Vagina (tissue), 2 donors: ENCODE results near the gene PHLDB3. TPM values are rescaled to one million over a fixed set of nuclear protein-coding genes. Genes with fewer than 3 reads are reported as not detected.

ENCODE experiments used
- DNase-seq, 2 donors: peaks; one replicate each; pipeline ENCODE4 v3.0.0-alpha.2; 2017; ENCODE audit errors: extremely low spot score in 2 of 2
- H3K27ac ChIP-seq: fragments of 200-600 bp; sonication (generic); one replicate; pipeline ENCODE4 v1.5.1; 2019
- H3K27me3 ChIP-seq: fragments of 200-600 bp; sonication (generic); one replicate; pipeline ENCODE4 v1.5.1; 2019
- H3K36me3 ChIP-seq, 2 donors: fragments of 200-600 bp; sonication (generic); one replicate each; pipeline ENCODE4 v1.5.1; 2017 to 2019
- H3K4me1 ChIP-seq: fragments of 200-600 bp; sonication (generic); one replicate; pipeline ENCODE4 v1.5.1; 2019
- H3K4me3 ChIP-seq, 2 donors: fragments of 200-600 bp; sonication (generic); 1 replicate in 1 of 2; 2 replicates in 1 of 2; pipeline ENCODE4 v1.5.1; 2016 to 2019
- H3K9me3 ChIP-seq: fragments of 200-600 bp; sonication (generic); one replicate; pipeline ENCODE4 v1.5.1; 2019
- POLR2A ChIP-seq, 2 donors: fragments of 450-650 bp; IDR thresholded peaks; one replicate each; pipeline ENCODE4 v1.6.1; 2017; ENCODE audit warnings: antibody characterized with exemption in 2 of 2, mild to moderate bottlenecking in 2 of 2, moderate library complexity in 2 of 2
- POLR2AphosphoS5 ChIP-seq, 2 donors: sonication (generic); formaldehyde crosslinking; IDR thresholded peaks; one replicate each; pipeline ENCODE4 v1.9.0; 2017; ENCODE audit warnings: antibody characterized with exemption in 2 of 2, mild to moderate bottlenecking in 2 of 2, low read depth in 1 of 2; ENCODE audit not compliant: insufficient read depth in 1 of 2
- intact Hi-C: fragments of 100-400 bp; cut with DNase I; formaldehyde crosslinking; loops from one replicate; pipeline ENCODE4 v1.15.1; 2023
- total RNA-seq: library from RNA; depleted of rRNA; stranded (reverse); fragments of >200 nt; gene quantifications from one replicate; pipeline ENCODE4 v1.2.3, GENCODE V29; 2016
- TF ChIP-seq, protein P1 (sequence below), 3 experiments: fragments of 450-650 bp in 2 of 3; fragments of 200-600 bp in 1 of 3; sonication (generic) in 1 of 3; IDR thresholded peaks; one replicate each; pipeline ENCODE4 v1.5.1; 2017 to 2019; ENCODE audit warnings: antibody characterized with exemption in 3 of 3, mild to moderate bottlenecking in 2 of 3, moderate library complexity in 2 of 3

The PHLDB3 gene
- total RNA-seq, 1 donor from 2014 or later: 24.3 TPM

DNA sequence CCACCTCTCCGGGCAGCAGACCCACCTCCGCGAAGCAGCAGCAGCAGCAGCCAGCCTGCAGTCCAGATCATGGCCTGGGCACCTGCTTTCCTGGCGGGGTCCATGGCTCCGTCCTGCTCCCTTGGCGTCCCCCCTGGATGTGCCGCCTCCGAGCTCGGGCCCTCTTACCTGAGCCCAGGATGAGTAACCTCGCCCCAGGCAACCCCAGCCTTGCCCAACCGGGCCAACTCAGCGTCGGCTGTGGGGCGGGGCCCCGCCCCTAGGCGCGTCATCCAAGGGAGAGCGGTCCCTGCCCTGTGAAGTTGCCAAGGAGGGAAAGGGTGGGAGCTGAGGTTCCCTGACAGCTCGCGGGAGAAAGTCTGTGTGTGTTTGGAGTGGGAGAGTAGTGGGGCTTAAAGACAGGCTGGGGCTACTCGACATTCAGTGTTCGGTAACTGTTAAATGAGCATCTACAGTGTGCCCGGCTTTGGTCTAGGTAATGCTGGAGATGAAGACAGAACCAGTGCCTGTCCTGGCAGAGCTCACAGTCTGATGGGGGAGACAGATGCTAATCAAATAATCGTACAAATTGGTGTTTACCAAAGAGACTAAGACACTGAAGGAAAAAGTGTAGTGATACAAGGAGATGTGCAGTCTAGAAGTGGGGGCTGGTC, 39.0 kb downstream of the PHLDB3 start, which contains the start of gene LYPD3:
TSS of gene LYPD3 (minus strand) at position 141 of the 653 bp plus-strand sequence. CDS start at position 104, 37 bp downstream.
- no peaks in the 10 kb centered on the region for H3K9me3 ChIP-seq
- H3K27me3 ChIP-seq: no peaks in the 10 kb centered on the region
- DNase-seq: no peak
- peaks cover 0 to 5% of the 10 kb centered on the region in 2 donors for H3K36me3 ChIP-seq
- intact Hi-C loops: no loop called here
- H3K4me1 ChIP-seq: peaks cover 20% of the 10 kb centered on the region
- H3K4me3 ChIP-seq: peak within 1 kb of the TSS; percentile 61 to 70
- H3K27ac ChIP-seq: peak within 1 kb of the TSS; percentile 90
- TF ChIP-seq, protein P1, sequence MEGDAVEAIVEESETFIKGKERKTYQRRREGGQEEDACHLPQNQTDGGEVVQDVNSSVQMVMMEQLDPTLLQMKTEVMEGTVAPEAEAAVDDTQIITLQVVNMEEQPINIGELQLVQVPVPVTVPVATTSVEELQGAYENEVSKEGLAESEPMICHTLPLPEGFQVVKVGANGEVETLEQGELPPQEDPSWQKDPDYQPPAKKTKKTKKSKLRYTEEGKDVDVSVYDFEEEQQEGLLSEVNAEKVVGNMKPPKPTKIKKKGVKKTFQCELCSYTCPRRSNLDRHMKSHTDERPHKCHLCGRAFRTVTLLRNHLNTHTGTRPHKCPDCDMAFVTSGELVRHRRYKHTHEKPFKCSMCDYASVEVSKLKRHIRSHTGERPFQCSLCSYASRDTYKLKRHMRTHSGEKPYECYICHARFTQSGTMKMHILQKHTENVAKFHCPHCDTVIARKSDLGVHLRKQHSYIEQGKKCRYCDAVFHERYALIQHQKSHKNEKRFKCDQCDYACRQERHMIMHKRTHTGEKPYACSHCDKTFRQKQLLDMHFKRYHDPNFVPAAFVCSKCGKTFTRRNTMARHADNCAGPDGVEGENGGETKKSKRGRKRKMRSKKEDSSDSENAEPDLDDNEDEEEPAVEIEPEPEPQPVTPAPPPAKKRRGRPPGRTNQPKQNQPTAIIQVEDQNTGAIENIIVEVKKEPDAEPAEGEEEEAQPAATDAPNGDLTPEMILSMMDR (IDR thresholded peaks at IDR 0.05): no peak
- TF ChIP-seq POLR2AphosphoS5 (IDR thresholded peaks at IDR 0.05; ENCODE audit: insufficient read depth in 1 of 2, low read depth in 1 of 2) (peak in 1 of 2 donors; percentile 71), POLR2A (IDR thresholded peaks at IDR 0.05) (no peak)

DNA sequence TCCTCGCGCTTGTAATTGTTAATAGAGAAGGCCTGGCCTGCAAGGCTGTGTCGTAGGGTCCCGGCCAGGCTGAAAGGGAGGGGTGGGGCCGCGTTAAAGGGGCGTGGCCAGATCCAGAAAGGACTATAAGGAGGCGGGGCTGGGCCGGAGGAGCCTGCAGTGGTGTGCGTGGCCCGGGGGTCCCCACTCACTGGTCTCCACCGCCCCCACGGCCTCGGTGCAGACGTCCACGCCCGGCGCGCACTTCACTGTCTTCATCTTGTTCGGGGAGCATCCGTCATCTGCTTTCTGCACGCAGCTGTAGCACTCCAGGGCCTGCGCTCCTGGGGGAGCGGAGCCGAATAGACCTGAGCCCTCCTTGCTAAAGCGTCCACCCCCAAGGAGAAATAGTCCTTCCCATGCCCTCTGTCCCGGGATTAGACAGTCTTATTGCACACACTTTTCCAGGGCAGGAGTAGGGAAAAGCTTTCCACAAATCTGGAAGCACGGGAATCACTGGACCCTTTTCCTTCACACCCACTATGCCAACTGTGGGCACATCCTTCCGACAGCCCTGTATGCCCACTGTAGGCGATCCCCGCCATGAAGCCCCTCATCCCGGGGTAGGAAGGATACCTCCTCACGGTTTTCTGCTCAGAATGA, 40.3 kb downstream of the PHLDB3 start:
- Histone ChIP-seq H3K9me3 (no peaks in the 10 kb centered on the region), H3K36me3 (peaks cover 0 to 5% of the 10 kb centered on the region in 2 donors), H3K4me3 (peak overlapping the region; percentile 61 to 70), H3K27me3 (no peaks in the 10 kb centered on the region), H3K4me1 (peaks cover 20% of the 10 kb centered on the region), H3K27ac (peak overlapping the region; percentile 90)
- no peak for DNase-seq
- intact Hi-C loops: loop anchor here (5.0 kb wide), 1 partner anchor 38 kb away; the partner anchor contains the start of gene PHLDB3
- TF ChIP-seq POLR2A (IDR thresholded peaks at IDR 0.05) (no peak), POLR2AphosphoS5 (IDR thresholded peaks at IDR 0.05; ENCODE audit: insufficient read depth in 1 of 2, low read depth in 1 of 2) (peak in 1 of 2 donors; percentile 46)

DNA sequence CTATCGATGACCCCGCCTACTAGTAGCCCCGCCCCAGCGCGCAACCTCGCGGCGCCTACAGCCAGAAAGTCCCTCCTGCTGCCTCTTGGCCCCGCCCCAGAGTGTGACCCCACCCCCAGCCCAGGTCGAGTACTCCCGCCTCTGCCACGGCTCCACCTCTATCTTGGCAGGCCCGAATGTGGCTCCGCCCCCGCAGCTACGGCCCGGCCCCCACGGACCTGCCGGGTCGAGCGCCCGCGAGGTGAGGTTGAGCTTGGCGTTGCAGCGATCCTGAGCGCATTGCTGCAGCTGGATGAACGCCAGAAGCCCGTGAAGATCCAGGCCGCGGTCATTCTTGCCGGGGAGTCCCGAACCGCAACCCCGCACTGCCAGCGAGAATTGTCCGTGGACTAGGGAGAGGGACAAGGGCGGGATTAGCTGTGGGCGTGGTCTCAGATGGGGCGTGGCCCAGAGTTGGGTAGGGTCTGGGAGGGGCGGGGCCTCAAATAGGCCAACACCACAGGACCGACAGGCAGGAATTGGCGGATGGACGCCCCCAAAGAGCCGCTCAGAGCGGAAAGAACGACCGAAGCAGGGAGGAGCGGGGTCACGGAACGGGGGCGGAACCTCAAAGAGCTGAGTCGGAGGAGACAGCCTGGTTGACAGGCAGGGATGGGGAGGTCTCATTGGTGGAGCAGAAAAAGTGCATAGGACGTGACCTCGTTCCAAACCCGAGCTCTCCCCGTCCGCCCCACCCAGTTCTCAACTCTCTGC, 41.0 kb downstream of the PHLDB3 start:
- intact Hi-C loops: loop anchor here (5.0 kb wide), 1 partner anchor 39 kb away; the partner anchor contains the start of gene PHLDB3
- TF ChIP-seq POLR2AphosphoS5 (IDR thresholded peaks at IDR 0.05; ENCODE audit: insufficient read depth in 1 of 2, low read depth in 1 of 2) (peak in 1 of 2 donors; percentile 81), POLR2A (IDR thresholded peaks at IDR 0.05) (peak in 1 of 2 donors; percentile 63)
- TF ChIP-seq, protein P1 (IDR thresholded peaks at IDR 0.05): no peak
- Histone ChIP-seq H3K27me3 (no peaks in the 10 kb centered on the region), H3K27ac (peak overlapping the region; percentile 90), H3K4me1 (peaks cover 20% of the 10 kb centered on the region), H3K9me3 (no peaks in the 10 kb centered on the region), H3K36me3 (peaks cover 0 to 5% of the 10 kb centered on the region in 2 donors), H3K4me3 (peak overlapping the region; percentile 61 to 70)
- DNase-seq: peak; percentile 98 to 99

GRCh38 chr19:43462785-43463380, 41.7 kb downstream of the PHLDB3 start:
- intact Hi-C loops: loop anchor here (5.0 kb wide), 1 partner anchor 39 kb away; the partner anchor contains the start of gene PHLDB3
- Histone ChIP-seq H3K4me3 (peak overlapping the region; percentile 61 to 70), H3K27ac (peak overlapping the region; percentile 90), H3K9me3 (no peaks in the 10 kb centered on the region), H3K4me1 (peaks cover 20% of the 10 kb centered on the region), H3K27me3 (no peaks in the 10 kb centered on the region), H3K36me3 (peaks cover 0 to 5% of the 10 kb centered on the region in 2 donors)
- no peak for TF ChIP-seq POLR2A (IDR thresholded peaks at IDR 0.05)
- DNase-seq: no peak

GRCh38 chr19:43462383-43462782, 42.2 kb downstream of the PHLDB3 start:
- Histone ChIP-seq H3K4me3 (peak overlapping the region in 1 of 2 donors; percentile 61), H3K27me3 (no peaks in the 10 kb centered on the region), H3K36me3 (peaks cover 0 to 5% of the 10 kb centered on the region in 2 donors), H3K4me1 (peaks cover 20% of the 10 kb centered on the region), H3K9me3 (no peaks in the 10 kb centered on the region), H3K27ac (peak overlapping the region; percentile 90)
- intact Hi-C loops: loop anchor here (5.0 kb wide), 1 partner anchor 40 kb away; the partner anchor contains the start of gene PHLDB3
- TF ChIP-seq POLR2A (IDR thresholded peaks at IDR 0.05): no peak
- TF ChIP-seq, protein P1 (IDR thresholded peaks at IDR 0.05): no peak
- TF ChIP-seq POLR2AphosphoS5 (IDR thresholded peaks at IDR 0.05; ENCODE audit: insufficient read depth in 1 of 2, low read depth in 1 of 2): no peak
- DNase-seq: no peak
